Lower leg skin (tissue), 4 donors: ENCODE results near the gene ABCC4. TPM values are rescaled to one million over a fixed set of nuclear protein-coding genes. Genes with fewer than 3 reads are reported as not detected.
A peak's percentile ranks its signal among the peaks of the same experiment; 100 is the strongest.

Experiments
- DNase-seq, 2 donors: peaks; one replicate each; pipeline ENCODE4 v3.0.0-alpha.2; 2019; ENCODE audit warnings: low spot score in 2 of 2
- H3K4me3 ChIP-seq: fragments of 200-600 bp; sonication (generic); 2 replicates; pipeline ENCODE4 v1.5.1; 2017; ENCODE audit warnings: mild to moderate bottlenecking, low read depth; ENCODE audit not compliant: poor library complexity, severe bottlenecking
- CTCF ChIP-seq, 3 donors: fragments of 450-650 bp; IDR thresholded peaks; one replicate each; pipeline ENCODE4 v1.5.1; 2016; ENCODE audit warnings: antibody characterized with exemption in 3 of 3, mild to moderate bottlenecking in 3 of 3, moderate library complexity in 2 of 3
- POLR2A ChIP-seq, 2 donors: fragments of 450-650 bp; IDR thresholded peaks; one replicate each; pipeline ENCODE4 v1.6.1; 2016 to 2017; ENCODE audit warnings: antibody characterized with exemption in 2 of 2, mild to moderate bottlenecking in 1 of 2, moderate library complexity in 1 of 2
- WGBS, 2 donors: methylation state at CpG; one replicate each; pipeline ENCODE4 v1.1.5; 2018; 5-methylcytosine and 5-hydroxymethylcytosine counted together
- intact Hi-C: fragments of 100-400 bp; cut with DNase I; formaldehyde crosslinking; loops from one replicate; pipeline ENCODE4 v1.15.0; 2023; ENCODE audit warnings: low total_unique reads
- total RNA-seq, 4 donors: library from RNA; depleted of rRNA; stranded (reverse); fragments of >200 nt; gene quantifications; one replicate each; pipeline ENCODE4 v1.1.0, GENCODE V29; 2016

The ABCC4 gene
- total RNA-seq, 4 donors from 2014 or later, result 5.1 to 30.9 (median 11.1) TPM

- intact Hi-C loops, result no loop called here
- H3K4me3 ChIP-seq, result no peak overlapping the region
- DNase-seq, result no peak
- WGBS, 2 donors, result 86 to 95% methylated on average over 1 of the region's 1 CpG
- no peak for TF ChIP-seq POLR2A (IDR thresholded peaks at IDR 0.05)
- no peak for TF ChIP-seq CTCF (IDR thresholded peaks at IDR 0.05)
Observed at GRCh38 chr13:95121516-95121915, 179.7 kb downstream of the ABCC4 start.

DNA sequence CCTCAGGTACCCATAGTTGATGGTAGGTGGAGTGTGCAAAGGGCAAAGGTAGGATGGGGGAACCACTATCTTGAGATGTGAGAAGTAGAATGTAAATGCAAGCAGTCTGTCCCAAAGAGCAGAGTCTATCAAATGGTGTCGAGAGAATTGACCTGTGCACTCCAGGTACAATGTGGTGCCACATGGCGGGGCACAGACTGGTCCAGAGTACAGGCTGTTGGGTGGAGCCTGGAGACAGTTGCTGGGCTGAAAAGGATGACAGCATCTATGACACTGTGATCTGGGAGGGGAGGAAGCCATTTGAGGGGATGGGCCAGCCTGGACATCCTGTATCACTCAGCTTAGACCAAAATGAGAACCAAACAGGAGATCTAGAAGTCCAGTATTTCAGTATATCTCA, 180.6 kb downstream of the ABCC4 start:
- 93 to 97% methylated on average over 2 of the region's 2 CpGs for WGBS, 2 donors
- H3K4me3 ChIP-seq, result no peak overlapping the region
- DNase-seq, result no peak
- intact Hi-C loops, result no loop called here
- TF ChIP-seq POLR2A (IDR thresholded peaks at IDR 0.05) (no peak), CTCF (IDR thresholded peaks at IDR 0.05) (no peak)

GRCh38 chr13:95118541-95119324, 182.5 kb downstream of the ABCC4 start:
- TF ChIP-seq CTCF (IDR thresholded peaks at IDR 0.05) (no peak), POLR2A (IDR thresholded peaks at IDR 0.05) (no peak)
- WGBS, 2 donors, result 86 to 90% methylated on average over 8 of the region's 8 CpGs
- intact Hi-C loops, result no loop called here
- DNase-seq, result no peak
- no peak overlapping the region for H3K4me3 ChIP-seq

GRCh38 chr13:95117092-95117491, 184.2 kb downstream of the ABCC4 start:
- no peak overlapping the region for H3K4me3 ChIP-seq
- TF ChIP-seq CTCF (IDR thresholded peaks at IDR 0.05), result no peak
- TF ChIP-seq POLR2A (IDR thresholded peaks at IDR 0.05), result no peak
- intact Hi-C loops, result no loop called here
- no peak for DNase-seq
- WGBS, 2 donors, result 53 to 56% methylated on average over 6 of the region's 6 CpGs

- WGBS, 2 donors, result 45 to 55% methylated on average over 10 of the region's 10 CpGs
- no peak for TF ChIP-seq CTCF (IDR thresholded peaks at IDR 0.05)
- intact Hi-C loops, result no loop called here
- peak in 1 of 2 donors; percentile 41 for DNase-seq
- no peak overlapping the region for H3K4me3 ChIP-seq
Observed at GRCh38 chr13:95115525-95115924, 185.7 kb downstream of the ABCC4 start.

- intact Hi-C loops, result no loop called here
- H3K4me3 ChIP-seq, result no peak overlapping the region
- 74 to 87% methylated on average over 5 of the region's 5 CpGs for WGBS, 2 donors
- DNase-seq, result no peak
- TF ChIP-seq POLR2A (IDR thresholded peaks at IDR 0.05), result no peak
- TF ChIP-seq CTCF (IDR thresholded peaks at IDR 0.05), result no peak
Observed at GRCh38 chr13:95113601-95114000, 187.7 kb downstream of the ABCC4 start.
